IPS-NIHi7 (cell line): ENCODE measurements around the gene PRCD.
"Not testable (repeated sequence)": the region's sequence is repeated elsewhere in the genome, so short reads cannot be mapped to it uniquely, and the experiment has no call there.

Source experiments
- DNase-seq: peaks from one replicate; pipeline ENCODE4 v3.0.0; 2012; ENCODE audit warnings: mixed read lengths; ENCODE audit errors: extremely low spot score

Gene PRCD

GRCh38 chr17:76527430-76528111 lies 12.3 kb upstream of the PRCD start:
- peak; percentile 75 for DNase-seq

GRCh38 chr17:76528156-76528527 lies 11.7 kb upstream of the PRCD start:
- DNase-seq: no peak

- no peak for DNase-seq
These were observed 11.2 kb upstream of the PRCD start for GRCh38 chr17:76528528-76529223.

GRCh38 chr17:76529224-76530094 lies 10.4 kb upstream of the PRCD start:
- no peak for DNase-seq

- DNase-seq: no peak
These were observed 9.6 kb upstream of the PRCD start for GRCh38 chr17:76530095-76530723.

- no peak for DNase-seq
These were observed 8.9 kb upstream of the PRCD start for GRCh38 chr17:76530811-76531485.

GRCh38 chr17:76531486-76532038 lies 8.3 kb upstream of the PRCD start:
- no peak for DNase-seq

GRCh38 chr17:76532072-76532651 lies 7.7 kb upstream of the PRCD start:
- DNase-seq: no peak

GRCh38 chr17:76533640-76534359 lies 6.0 kb upstream of the PRCD start:
- not testable (repeated sequence) for DNase-seq

GRCh38 chr17:76534831-76535732 lies 4.8 kb upstream of the PRCD start:
- DNase-seq: no peak

- DNase-seq: no peak
These were observed 3.9 kb upstream of the PRCD start for GRCh38 chr17:76535788-76536510.

- DNase-seq: no peak
These were observed 3.1 kb upstream of the PRCD start for GRCh38 chr17:76536511-76537287.

GRCh38 chr17:76537288-76537577 lies 2.6 kb upstream of the PRCD start:
- peak; percentile 51 for DNase-seq

- no peak for DNase-seq
These were observed 2.1 kb upstream of the PRCD start, which contains the start of gene CYGB for GRCh38 chr17:76537578-76538280. TSS of gene CYGB (minus strand) at chr17:76537709. CDS start at chr17:76537542, 167 bp downstream.

GRCh38 chr17:76538281-76538931 lies 1.4 kb upstream of the PRCD start:
- DNase-seq: no peak

- DNase-seq: no peak
These were observed 788 bp upstream of the PRCD start for GRCh38 chr17:76538941-76539570.
